Natural killer cell (primary cell): ENCODE measurements around the gene NEGR1. TPM values are rescaled to one million over a fixed set of nuclear protein-coding genes. Genes with fewer than 3 reads are reported as not detected.

Source experiments
- ATAC-seq, 3 donors: fragments of 150-1000 bp in 2 of 3; fragments of 200-7000 bp in 1 of 3; cut with Tn5 transposase; 1 replicate in 1 of 3; 2 replicates in 2 of 3; pipeline ENCODE4 v1.10.0; 2021; ENCODE audit warnings: mild to moderate bottlenecking in 2 of 3, moderate library complexity in 2 of 3
- DNase-seq, 2 donors: peaks; one replicate each; pipeline versions ENCODE4 v3.0.0 to v3.0.0-alpha.2; 2013 to 2021; ENCODE audit warnings: mixed read lengths in 1 of 2
- H3K27ac ChIP-seq: one replicate; pipeline ENCODE4 v1.5.1; 2013; ENCODE audit warnings: mild to moderate bottlenecking, low read length
- H3K27me3 ChIP-seq: one replicate; pipeline ENCODE4 v1.6.1; 2013; ENCODE audit warnings: low read length; ENCODE audit not compliant: control insufficient read depth, insufficient read depth
- H3K36me3 ChIP-seq: one replicate; pipeline ENCODE4 v1.6.1; 2013; ENCODE audit warnings: low read length; ENCODE audit not compliant: control insufficient read depth, insufficient read depth
- H3K4me1 ChIP-seq: one replicate; pipeline ENCODE4 v1.6.1; 2013; ENCODE audit warnings: low read length; ENCODE audit not compliant: control insufficient read depth, insufficient read depth
- H3K4me3 ChIP-seq: one replicate; pipeline ENCODE4 v1.5.1; 2013; ENCODE audit warnings: low read length
- H3K9me3 ChIP-seq: one replicate; pipeline ENCODE4 v1.6.1; 2013; ENCODE audit warnings: low read length; ENCODE audit not compliant: control insufficient read depth, insufficient read depth
- H3K27ac Mint-ChIP-seq, 2 donors: one replicate each; pipeline ENCODE4 v1.8.0; 2022; ENCODE audit warnings: mild to moderate bottlenecking in 2 of 2, mixed read lengths in 2 of 2, moderate library complexity in 1 of 2
- H3K27me3 Mint-ChIP-seq, 2 donors: one replicate each; pipeline ENCODE4 v1.8.0; 2022; ENCODE audit warnings: low read depth in 2 of 2, mixed read lengths in 2 of 2
- H3K36me3 Mint-ChIP-seq: one replicate; pipeline ENCODE4 v1.8.0; 2022; ENCODE audit warnings: mixed read lengths
- H3K4me1 Mint-ChIP-seq, 2 donors: one replicate each; pipeline ENCODE4 v1.8.0; 2022; ENCODE audit warnings: mixed read lengths in 2 of 2
- H3K4me3 Mint-ChIP-seq: one replicate; pipeline ENCODE4 v1.8.0; 2022; ENCODE audit warnings: mild to moderate bottlenecking, moderate library complexity, mixed read lengths
- H3K9me3 Mint-ChIP-seq, 2 donors: one replicate each; pipeline ENCODE4 v1.8.0; 2022; ENCODE audit warnings: mixed read lengths in 2 of 2
- WGBS: methylation state at CpG from one replicate; pipeline ENCODE4 v1.1.7; 2013; ENCODE audit warnings: missing lambda C conversion rate; ENCODE audit not compliant: insufficient coverage; 5-methylcytosine and 5-hydroxymethylcytosine counted together
- intact Hi-C: fragments of 100-400 bp; cut with micrococcal nuclease; formaldehyde crosslinking; loops from one replicate; pipeline ENCODE4 v1.14.2; 2022
- total RNA-seq, 4 donors: library from RNA; stranded (reverse); fragments of 120-200 nt in 1 of 4; gene quantifications; one replicate each; pipeline versions ENCODE4 v1.2.3 to v1.2.4, GENCODE V29; 2013 to 2022
- TF ChIP-seq, protein P1 (sequence below): fragments of 200-600 bp; IDR thresholded peaks from one replicate; pipeline ENCODE4 v1.8.0; 2022; ENCODE audit warnings: antibody characterized with exemption

Gene NEGR1
- total RNA-seq, 3 donors from 2014 or later (not counting 1 experiment from before 2014, with no cell fraction given): 0.55 to 1.3 TPM; not detected in 1

DNA sequence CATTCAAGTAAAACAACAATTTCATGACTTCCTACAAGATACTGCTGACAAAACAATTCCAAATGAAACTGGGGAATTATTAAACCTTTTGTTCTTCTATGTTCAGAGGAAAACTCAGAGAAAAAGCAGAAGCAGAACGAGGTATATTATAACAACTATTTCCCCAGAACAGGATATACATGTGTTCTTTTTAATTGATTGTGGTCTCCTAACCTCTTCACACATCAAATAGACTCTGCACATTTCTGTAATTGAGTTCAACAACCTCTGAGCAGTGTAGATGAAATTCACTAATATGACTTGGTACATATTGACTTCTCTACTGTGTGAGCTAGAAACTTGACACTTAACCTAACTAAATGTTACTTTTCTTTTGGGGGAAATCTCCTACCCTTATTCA is 584.2 kb downstream of the NEGR1 start:
- Mint-ChIP-seq H3K27ac (no peak overlapping the region), H3K9me3 (peaks cover 2 to 17% of the 10 kb centered on the region in 2 donors)

DNA sequence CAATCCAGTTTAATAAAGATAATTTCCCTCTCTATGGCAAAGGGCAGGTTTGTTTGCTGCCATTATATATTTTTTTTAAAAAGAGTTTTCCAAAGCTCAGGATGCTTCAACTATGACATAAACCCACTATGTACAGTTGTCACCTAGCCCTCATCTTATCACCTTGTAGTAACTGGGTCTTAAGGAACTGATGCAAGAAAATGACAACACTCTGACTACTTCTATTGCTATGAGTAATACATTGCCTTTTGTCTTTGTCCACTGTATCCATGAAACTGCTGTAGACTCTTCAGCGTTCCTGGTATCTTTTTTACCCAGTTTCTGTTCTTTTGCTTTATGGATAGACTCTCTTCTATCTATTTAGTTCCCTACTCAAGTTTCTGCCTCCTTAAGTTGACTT is 586.5 kb downstream of the NEGR1 start:
- Histone ChIP-seq H3K4me1 (no peaks in the 10 kb centered on the region), H3K27me3 (no peaks in the 10 kb centered on the region), H3K4me3 (no peak overlapping the region), H3K9me3 (no peaks in the 10 kb centered on the region), H3K36me3 (no peaks in the 10 kb centered on the region), H3K27ac (no peak overlapping the region)
- H3K4me1 Mint-ChIP-seq: no peaks in the 10 kb centered on the region
- no peak for ATAC-seq
- TF ChIP-seq, protein P1, sequence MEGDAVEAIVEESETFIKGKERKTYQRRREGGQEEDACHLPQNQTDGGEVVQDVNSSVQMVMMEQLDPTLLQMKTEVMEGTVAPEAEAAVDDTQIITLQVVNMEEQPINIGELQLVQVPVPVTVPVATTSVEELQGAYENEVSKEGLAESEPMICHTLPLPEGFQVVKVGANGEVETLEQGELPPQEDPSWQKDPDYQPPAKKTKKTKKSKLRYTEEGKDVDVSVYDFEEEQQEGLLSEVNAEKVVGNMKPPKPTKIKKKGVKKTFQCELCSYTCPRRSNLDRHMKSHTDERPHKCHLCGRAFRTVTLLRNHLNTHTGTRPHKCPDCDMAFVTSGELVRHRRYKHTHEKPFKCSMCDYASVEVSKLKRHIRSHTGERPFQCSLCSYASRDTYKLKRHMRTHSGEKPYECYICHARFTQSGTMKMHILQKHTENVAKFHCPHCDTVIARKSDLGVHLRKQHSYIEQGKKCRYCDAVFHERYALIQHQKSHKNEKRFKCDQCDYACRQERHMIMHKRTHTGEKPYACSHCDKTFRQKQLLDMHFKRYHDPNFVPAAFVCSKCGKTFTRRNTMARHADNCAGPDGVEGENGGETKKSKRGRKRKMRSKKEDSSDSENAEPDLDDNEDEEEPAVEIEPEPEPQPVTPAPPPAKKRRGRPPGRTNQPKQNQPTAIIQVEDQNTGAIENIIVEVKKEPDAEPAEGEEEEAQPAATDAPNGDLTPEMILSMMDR: no peak
- no peak overlapping the region for H3K27ac Mint-ChIP-seq
- H3K27me3 Mint-ChIP-seq: no peaks in the 10 kb centered on the region
- intact Hi-C loops: no loop called here
- DNase-seq: no peak
- no peaks in the 10 kb centered on the region for H3K36me3 Mint-ChIP-seq
- 71% methylated on average over 1 of the region's 1 CpG for WGBS
- no peak overlapping the region for H3K4me3 Mint-ChIP-seq
- peaks cover 2 to 13% of the 10 kb centered on the region in 2 donors for H3K9me3 Mint-ChIP-seq

More for the DNA sequence above, 584.2 kb downstream of the NEGR1 start:
- no peaks in the 10 kb centered on the region for H3K36me3 ChIP-seq
- H3K9me3 ChIP-seq: no peaks in the 10 kb centered on the region
- DNase-seq (no peak), ATAC-seq (no peak)
- no peaks in the 10 kb centered on the region for H3K36me3 Mint-ChIP-seq
- H3K27me3 Mint-ChIP-seq: no peaks in the 10 kb centered on the region
- no peak overlapping the region for H3K27ac ChIP-seq
- no peaks in the 10 kb centered on the region for H3K4me1 Mint-ChIP-seq
- H3K4me3 ChIP-seq: no peak overlapping the region
- H3K4me1 ChIP-seq: no peaks in the 10 kb centered on the region
- H3K4me3 Mint-ChIP-seq: no peak overlapping the region
- WGBS: no CpG with 5 or more reads among the region's 1 CpG
- intact Hi-C loops: no loop called here
- no peaks in the 10 kb centered on the region for H3K27me3 ChIP-seq
- TF ChIP-seq, protein P1: no peak

DNA sequence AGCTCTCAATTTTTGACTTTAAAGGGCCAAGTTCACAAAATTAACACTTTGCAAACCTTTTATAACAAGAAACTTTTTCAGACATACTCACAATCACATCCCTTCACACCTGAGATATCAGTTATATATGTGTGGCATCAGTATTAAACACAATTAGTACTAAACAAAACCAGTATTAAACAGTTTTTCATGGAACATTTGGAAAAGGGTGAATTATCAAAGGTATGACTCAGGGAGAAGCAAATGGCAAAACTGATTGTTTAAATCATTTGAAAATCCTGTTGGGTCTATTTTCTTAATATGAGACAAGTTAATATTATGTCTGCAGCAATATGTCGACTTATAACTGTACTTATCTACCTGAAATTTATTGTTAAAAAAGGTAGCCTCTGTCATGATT is 587.3 kb downstream of the NEGR1 start:
- no peak for DNase-seq
- H3K4me3 Mint-ChIP-seq: no peak overlapping the region
- no peaks in the 10 kb centered on the region for H3K4me1 Mint-ChIP-seq
- Histone ChIP-seq H3K4me3 (no peak overlapping the region), H3K27me3 (no peaks in the 10 kb centered on the region), H3K27ac (no peak overlapping the region), H3K36me3 (no peaks in the 10 kb centered on the region), H3K4me1 (no peaks in the 10 kb centered on the region), H3K9me3 (no peaks in the 10 kb centered on the region)
- no peak overlapping the region for H3K27ac Mint-ChIP-seq
- intact Hi-C loops: no loop called here
- ATAC-seq: no peak
- no peaks in the 10 kb centered on the region for H3K36me3 Mint-ChIP-seq
- WGBS: 60% methylated on average over 1 of the region's 1 CpG
- no peaks in the 10 kb centered on the region for H3K27me3 Mint-ChIP-seq
- TF ChIP-seq, protein P1: no peak
- H3K9me3 Mint-ChIP-seq: peaks cover 0 to 13% of the 10 kb centered on the region in 2 donors

DNA sequence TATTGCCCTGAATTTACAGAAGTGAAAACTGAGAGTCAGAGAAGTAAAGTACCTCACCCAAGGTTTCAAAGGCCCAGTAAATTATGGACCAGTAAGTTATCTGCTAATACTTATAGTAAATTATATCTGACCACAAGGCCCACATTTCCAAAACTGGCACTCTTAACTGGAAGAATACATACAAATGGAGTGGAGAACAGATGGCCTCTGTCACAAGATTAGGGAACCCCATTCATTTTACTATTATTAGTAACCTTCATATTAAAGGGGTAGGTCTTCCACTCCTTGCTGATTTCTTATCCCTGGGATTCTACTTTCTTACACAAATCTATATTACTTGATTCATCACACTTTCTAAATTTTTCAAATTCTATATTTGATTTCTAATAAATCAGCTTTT is 588.8 kb downstream of the NEGR1 start:
- no peak overlapping the region for H3K27ac Mint-ChIP-seq
- Histone ChIP-seq H3K4me3 (no peak overlapping the region), H3K9me3 (no peaks in the 10 kb centered on the region), H3K27ac (no peak overlapping the region), H3K4me1 (no peaks in the 10 kb centered on the region), H3K27me3 (no peaks in the 10 kb centered on the region), H3K36me3 (no peaks in the 10 kb centered on the region)
- intact Hi-C loops: no loop called here
- H3K36me3 Mint-ChIP-seq: no peaks in the 10 kb centered on the region
- TF ChIP-seq, protein P1: no peak
- H3K4me1 Mint-ChIP-seq: no peaks in the 10 kb centered on the region
- H3K4me3 Mint-ChIP-seq: no peak overlapping the region
- ATAC-seq: no peak
- H3K27me3 Mint-ChIP-seq: no peaks in the 10 kb centered on the region
- H3K9me3 Mint-ChIP-seq: peaks cover 0 to 10% of the 10 kb centered on the region in 2 donors
- no peak for DNase-seq
